HG03039 (cell line): ENCODE measurements around the gene SPATA6.
"Not testable (repeated sequence)": the region's sequence is repeated elsewhere in the genome, so short reads cannot be mapped to it uniquely, and the experiment has no call there.

ENCODE experiments used
- ATAC-seq: cut with Tn5 transposase; IDR thresholded peaks from one replicate; pipeline ENCODE4 v1.9.1; 2021; ENCODE audit warnings: mild to moderate bottlenecking, moderate library complexity; ENCODE audit not compliant: unreplicated experiment

SPATA6 gene

GRCh38 chr1:48462716-48463302 is 9.2 kb downstream of the SPATA6 start:
- no peak for ATAC-seq

DNA sequence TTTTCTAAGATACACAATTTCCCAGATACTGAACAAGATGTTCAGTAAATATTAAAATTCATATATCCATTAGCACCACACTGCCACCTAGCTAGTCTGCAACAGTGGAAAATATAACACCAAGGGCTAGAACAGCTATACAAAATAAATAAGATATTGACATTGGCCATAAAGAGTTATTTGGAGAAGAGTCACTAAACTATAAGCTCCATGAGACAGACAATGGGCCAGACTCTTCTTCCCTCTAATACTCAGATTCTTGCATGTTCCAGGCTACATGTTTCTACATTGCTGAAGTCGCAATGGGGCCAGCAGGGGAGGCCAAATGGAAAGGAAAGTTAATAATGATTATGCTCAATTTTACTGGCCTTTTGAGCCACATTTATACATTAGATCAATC is 21.5 kb downstream of the SPATA6 start:
- no peak for ATAC-seq

DNA sequence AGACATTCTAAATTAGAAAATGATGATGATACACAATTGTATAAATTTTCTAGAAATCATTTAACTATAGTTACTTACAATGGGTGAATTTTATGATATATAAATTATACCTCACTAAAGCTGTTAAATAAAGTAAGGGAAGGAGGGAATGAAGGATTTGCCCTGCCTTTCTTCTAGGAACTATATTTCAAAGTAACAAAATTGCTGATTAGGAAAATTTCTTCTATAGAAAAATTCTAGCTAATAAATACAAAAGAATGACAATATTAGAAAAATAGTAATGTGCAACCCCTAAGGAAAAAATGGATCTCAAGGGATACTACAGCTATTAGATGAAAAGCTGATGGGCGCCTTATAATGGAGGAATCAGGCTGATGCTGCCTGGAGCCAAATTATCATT is 23.1 kb downstream of the SPATA6 start:
- ATAC-seq = no peak

- not testable (repeated sequence) for ATAC-seq
These were observed 27.8 kb downstream of the SPATA6 start for GRCh38 chr1:48444186-48444585.

DNA sequence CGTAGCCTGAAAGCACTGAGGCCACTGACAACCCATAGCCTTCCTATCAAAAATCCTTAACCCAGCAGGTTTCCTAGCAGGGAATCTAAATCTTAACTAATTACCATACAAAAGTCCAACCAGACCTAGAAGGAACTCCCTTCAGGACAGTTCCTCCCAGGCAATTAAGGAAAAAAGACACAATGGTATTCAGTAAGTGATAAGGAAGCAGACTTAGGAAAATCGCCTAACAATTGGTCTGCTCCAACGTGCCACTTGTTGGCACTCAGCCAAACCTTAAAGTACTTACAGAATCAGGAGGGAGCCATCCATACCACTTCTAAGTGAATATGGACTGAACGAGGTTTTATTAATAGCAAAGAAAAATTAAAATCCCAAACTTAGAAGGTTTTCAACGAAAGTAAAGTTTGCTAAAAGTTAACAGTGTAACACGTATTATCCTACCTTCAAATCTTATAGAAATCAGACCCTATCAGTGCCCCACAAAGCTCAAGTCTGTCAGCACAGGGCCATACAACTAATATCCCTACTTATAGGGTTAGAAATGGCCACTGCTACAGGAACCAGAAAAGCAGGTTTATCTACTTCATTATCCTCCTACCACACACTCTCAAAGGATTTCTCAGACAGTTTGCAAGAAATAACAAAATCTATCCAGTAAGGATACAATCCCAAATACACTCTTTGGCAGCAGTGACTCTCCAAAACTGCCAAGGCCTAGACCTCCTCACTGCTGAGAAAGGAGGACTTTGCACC is 29.0 kb downstream of the SPATA6 start:
- no peak for ATAC-seq

DNA sequence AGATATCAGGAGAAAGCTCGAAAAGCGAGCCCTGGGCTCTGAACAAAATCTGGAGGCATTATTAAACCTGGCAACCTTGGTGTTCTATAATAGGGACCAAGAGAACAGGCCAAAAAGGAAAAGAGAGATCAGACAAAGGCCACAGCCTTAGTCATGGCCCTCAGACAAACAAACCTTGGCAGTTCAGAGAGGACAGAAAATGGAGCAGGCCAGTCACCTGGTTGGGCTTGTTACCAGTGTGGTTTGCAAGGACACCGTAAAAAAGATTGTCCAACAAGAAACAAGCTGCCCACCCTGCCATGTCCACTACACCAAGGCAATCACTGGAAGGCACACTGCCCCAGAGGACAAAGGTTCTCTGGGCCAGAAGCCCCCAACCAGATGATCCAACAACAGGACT is 31.2 kb downstream of the SPATA6 start:
- ATAC-seq = not testable (repeated sequence)

DNA sequence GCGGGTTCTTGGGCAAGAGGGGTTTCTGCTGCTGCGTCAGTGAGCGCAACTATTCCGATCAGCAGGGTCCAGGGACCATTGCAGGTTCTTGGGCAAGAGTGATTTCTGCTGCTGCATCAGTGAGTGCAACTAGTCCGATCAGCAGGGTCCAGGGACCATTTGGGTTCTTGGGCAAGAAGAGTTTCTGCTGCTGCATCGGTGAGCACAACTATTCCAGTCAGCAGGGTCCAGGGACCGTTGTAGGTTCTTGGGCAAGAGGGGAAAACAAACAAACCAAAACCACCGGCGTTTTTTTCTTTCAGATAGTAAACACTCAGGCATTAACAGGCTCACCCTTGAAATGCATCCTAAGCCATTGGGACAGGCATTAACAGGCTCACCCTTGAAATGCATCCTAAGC is 32.6 kb downstream of the SPATA6 start:
- no peak for ATAC-seq

DNA sequence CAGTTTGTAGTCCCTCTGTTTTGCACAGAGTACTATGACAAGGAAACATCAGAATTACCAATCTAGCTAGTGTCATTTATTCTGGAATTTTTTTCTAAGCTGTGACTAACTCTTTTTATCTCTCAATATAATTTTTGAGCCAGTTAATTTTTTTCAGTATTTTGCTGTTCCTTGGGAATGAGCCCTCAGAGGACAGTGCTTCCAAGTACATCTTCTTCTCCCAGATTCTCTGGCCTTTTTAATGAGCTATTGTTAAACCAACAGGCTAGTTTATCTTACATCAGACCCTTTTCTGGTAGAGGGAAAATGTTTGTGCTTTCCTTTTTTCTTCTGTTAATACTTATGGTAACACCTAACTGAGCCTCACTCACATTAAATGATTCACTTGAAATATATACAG is 34.6 kb downstream of the SPATA6 start:
- ATAC-seq = not testable (repeated sequence)

GRCh38 chr1:48435312-48436002 is 36.5 kb downstream of the SPATA6 start:
- not testable (repeated sequence) for ATAC-seq

GRCh38 chr1:48430832-48431231 is 41.2 kb downstream of the SPATA6 start:
- ATAC-seq = no peak

- ATAC-seq = no peak
These were observed 50.0 kb downstream of the SPATA6 start for GRCh38 chr1:48422009-48422408.

GRCh38 chr1:48418742-48419141 is 53.3 kb downstream of the SPATA6 start:
- ATAC-seq = no peak

- ATAC-seq = no peak
These were observed 57.0 kb downstream of the SPATA6 start for GRCh38 chr1:48415050-48415449.

DNA sequence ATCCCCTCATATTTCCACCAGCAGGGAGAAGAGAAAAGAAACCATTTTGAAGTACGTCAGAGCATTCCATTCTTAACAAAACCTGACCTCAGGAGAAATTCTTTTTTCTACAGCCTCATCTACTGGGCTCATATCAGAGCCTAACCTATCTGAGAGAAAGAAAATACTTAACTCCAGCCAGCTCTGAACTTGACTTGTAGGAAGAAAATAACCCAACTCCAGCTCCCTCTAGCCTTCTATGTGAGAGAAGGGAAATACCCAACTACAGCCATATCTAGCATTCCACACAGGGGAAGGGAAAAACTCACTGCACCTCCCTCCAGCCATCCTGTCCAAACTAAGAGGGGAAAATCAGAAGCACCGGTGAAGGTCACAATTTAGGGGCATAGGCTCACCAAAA is 57.7 kb downstream of the SPATA6 start:
- ATAC-seq = no peak

- no peak for ATAC-seq
These were observed 66.1 kb downstream of the SPATA6 start for GRCh38 chr1:48405940-48406339.

GRCh38 chr1:48405400-48405799 is 66.6 kb downstream of the SPATA6 start:
- no peak for ATAC-seq

DNA sequence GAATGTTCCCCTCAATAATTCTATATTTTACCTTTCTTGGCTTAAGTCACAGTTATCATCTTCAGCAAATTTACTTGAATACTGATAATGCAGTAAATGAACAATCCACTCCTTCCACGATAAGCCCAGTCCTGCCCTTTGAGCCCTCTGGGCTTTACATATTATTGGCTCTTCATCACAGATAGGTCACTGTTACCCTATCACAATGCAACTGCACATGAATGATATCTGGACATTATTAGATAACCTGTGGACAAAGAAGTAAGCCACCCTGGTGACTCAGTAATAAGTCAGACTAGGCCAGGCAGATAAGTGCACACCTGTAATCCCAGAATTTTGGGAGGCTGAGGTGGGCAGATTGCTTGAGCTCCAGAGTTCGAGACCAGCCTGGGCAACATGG is 69.4 kb downstream of the SPATA6 start:
- no peak for ATAC-seq

DNA sequence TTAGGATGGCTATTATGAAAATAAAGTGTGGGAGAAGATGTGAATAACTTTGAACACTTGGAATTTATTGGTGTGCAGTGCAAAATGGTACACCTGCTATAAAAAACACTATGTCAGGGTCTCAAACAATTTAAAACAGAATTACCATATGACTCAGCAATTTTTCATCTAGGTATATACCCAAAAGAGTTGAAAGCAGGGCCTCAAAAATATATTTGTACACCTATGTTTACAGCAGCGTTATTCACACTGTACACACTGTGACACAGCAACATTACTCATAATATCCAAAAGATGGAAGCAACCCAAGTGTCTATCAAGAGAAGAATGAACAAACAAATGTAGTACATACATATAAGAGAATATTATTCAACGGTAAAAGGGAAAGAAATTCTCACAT is 75.8 kb downstream of the SPATA6 start:
- ATAC-seq = no peak

- ATAC-seq = no peak
These were observed 80.1 kb downstream of the SPATA6 start for GRCh38 chr1:48391926-48392325.

- ATAC-seq = no peak
These were observed 84.6 kb downstream of the SPATA6 start for GRCh38 chr1:48387409-48387808.

DNA sequence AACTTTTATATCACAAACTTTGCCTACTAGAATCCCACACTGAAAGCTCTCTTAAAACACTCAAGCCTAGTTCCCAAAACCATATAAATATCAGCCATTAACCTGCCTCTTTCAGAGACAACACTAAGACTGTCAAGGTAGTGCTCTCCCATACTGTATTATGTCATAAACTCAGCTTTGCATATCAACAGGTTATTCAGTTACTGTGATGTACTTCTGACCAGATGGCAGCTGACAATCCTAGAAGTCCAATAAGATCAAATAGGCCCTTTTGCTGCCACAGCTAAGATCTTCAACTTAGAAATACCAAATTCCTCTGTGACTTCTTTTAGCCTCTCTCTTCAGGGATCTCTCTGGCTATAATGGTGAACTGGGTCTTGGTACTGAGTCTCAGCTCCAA is 97.2 kb downstream of the SPATA6 start:
- no peak for ATAC-seq

DNA sequence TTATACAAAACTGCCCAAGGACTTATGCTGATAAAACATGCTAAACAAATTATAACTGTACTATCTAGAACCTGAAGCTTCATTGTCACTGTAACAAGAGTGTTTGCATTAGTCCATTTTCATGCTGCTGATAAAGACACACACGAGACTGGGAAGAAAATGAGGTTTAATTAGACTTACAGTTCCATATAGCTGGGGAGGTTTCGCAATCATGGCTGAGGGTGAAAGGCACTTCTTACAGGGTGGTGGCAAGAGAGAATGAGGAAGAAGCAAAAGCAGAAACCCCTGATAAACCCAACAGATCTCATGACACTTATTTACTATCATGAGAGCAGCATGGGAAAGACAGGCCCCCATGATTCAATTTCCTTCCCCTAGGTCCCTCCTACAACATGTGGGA is 100.4 kb downstream of the SPATA6 start:
- no peak for ATAC-seq
